Measurements from ENCODE around the gene PLEKHA7.

The PLEKHA7 gene

GRCh38 chr11:16976379-16976778 lies 37.8 kb downstream of the PLEKHA7 start:
- H3K27ac ChIP-seq = 0 out of 2 replicates have a peak overlapping the region, but pooled peaks have one; percentile 18
- no peak for TF ChIP-seq CTCF (IDR thresholded peaks at IDR 0.05)
- TF ChIP-seq ZFX (IDR thresholded peaks at IDR 0.05; ENCODE audit: borderline replicate concordance) = no peak

GRCh38 chr11:16975906-16976305 lies 38.3 kb downstream of the PLEKHA7 start:
- TF ChIP-seq ZFX (IDR thresholded peaks at IDR 0.05; ENCODE audit: borderline replicate concordance) (no peak), CTCF (IDR thresholded peaks at IDR 0.05) (no peak)
- H3K27ac ChIP-seq = no peak overlapping the region

- TF ChIP-seq ZFX (IDR thresholded peaks at IDR 0.05; ENCODE audit: borderline replicate concordance) = no peak
- no peak for TF ChIP-seq CTCF (IDR thresholded peaks at IDR 0.05)
- no peak overlapping the region for H3K27ac ChIP-seq
Measured at GRCh38 chr11:16973338-16973964, 40.8 kb downstream of the PLEKHA7 start.

- no peak overlapping the region for H3K27ac ChIP-seq
- TF ChIP-seq ZFX (IDR thresholded peaks at IDR 0.05; ENCODE audit: borderline replicate concordance) (no peak), CTCF (IDR thresholded peaks at IDR 0.05) (no peak)
Measured at GRCh38 chr11:16969010-16969999, 44.9 kb downstream of the PLEKHA7 start.

- no peak for TF ChIP-seq ZFX (IDR thresholded peaks at IDR 0.05; ENCODE audit: borderline replicate concordance)
- no peak for TF ChIP-seq CTCF (IDR thresholded peaks at IDR 0.05)
- no peak overlapping the region for H3K27ac ChIP-seq
Measured at GRCh38 chr11:16968196-16968595, 46.0 kb downstream of the PLEKHA7 start.

- no peak overlapping the region for H3K27ac ChIP-seq
- no peak for TF ChIP-seq CTCF (IDR thresholded peaks at IDR 0.05)
- TF ChIP-seq ZFX (IDR thresholded peaks at IDR 0.05; ENCODE audit: borderline replicate concordance) = no peak
Measured at GRCh38 chr11:16966930-16967671, 47.1 kb downstream of the PLEKHA7 start.
